NOMO-1 (cell line): ENCODE measurements around the gene C16orf74.
A peak's percentile ranks its signal among the peaks of the same experiment; 100 is the strongest.

ENCODE experiments used
- DNase-seq, 2 experiments: peaks; one replicate each; lab custom pipeline; 2025; ENCODE audit not compliant: unreplicated experiment in 2 of 2; lab: John Stamatoyannopoulos, UW

The C16orf74 gene

GRCh38 chr16:85750827-85751697 lies at the start of gene C16orf74:
TSS of gene C16orf74 (minus strand) at chr16:85751096. CDS start at chr16:85735217, 15,879 bp downstream.
- DNase-seq = peak; percentile 36 to 56

GRCh38 chr16:85800321-85800669 lies 49.4 kb upstream of the C16orf74 start:
- DNase-seq = no peak

GRCh38 chr16:85799497-85800320 lies 48.8 kb upstream of the C16orf74 start, which contains the start of the genes COX4I1 and EMC8:
TSS of gene COX4I1 (plus strand) at chr16:85799695. CDS start at chr16:85801206, 1,511 bp downstream.
TSS of gene EMC8 (minus strand) at chr16:85799544. CDS start at chr16:85799295, 249 bp downstream.
- DNase-seq = peak; percentile 90 to 94

- peak; percentile 24 to 46 for DNase-seq
These were observed 48.1 kb upstream of the C16orf74 start for GRCh38 chr16:85798901-85799496.

- no peak for DNase-seq
These were observed 47.4 kb upstream of the C16orf74 start for GRCh38 chr16:85798283-85798776.

- DNase-seq = no peak
These were observed 45.7 kb upstream of the C16orf74 start for GRCh38 chr16:85796599-85796998.

- DNase-seq = no peak
These were observed 45.3 kb upstream of the C16orf74 start for GRCh38 chr16:85796152-85796551.

- no peak for DNase-seq
These were observed 43.8 kb upstream of the C16orf74 start for GRCh38 chr16:85794696-85795095.

GRCh38 chr16:85793662-85794298 lies 42.9 kb upstream of the C16orf74 start:
- DNase-seq = no peak

GRCh38 chr16:85789773-85790172 lies 38.9 kb upstream of the C16orf74 start:
- no peak for DNase-seq

- no peak for DNase-seq
These were observed 37.9 kb upstream of the C16orf74 start for GRCh38 chr16:85788819-85789218.

- DNase-seq = no peak
These were observed 35.0 kb upstream of the C16orf74 start for GRCh38 chr16:85785927-85786326.

- no peak for DNase-seq
These were observed 33.9 kb upstream of the C16orf74 start for GRCh38 chr16:85784813-85785212.

- DNase-seq = no peak
These were observed 32.5 kb upstream of the C16orf74 start for GRCh38 chr16:85783441-85783840.

- DNase-seq = peak; percentile 26 to 30
These were observed 31.6 kb upstream of the C16orf74 start for GRCh38 chr16:85782451-85782850.

- DNase-seq = no peak
These were observed 30.9 kb upstream of the C16orf74 start for GRCh38 chr16:85781695-85782370.

- no peak for DNase-seq
These were observed 30.3 kb upstream of the C16orf74 start for GRCh38 chr16:85781156-85781555.

- no peak for DNase-seq
These were observed 29.4 kb upstream of the C16orf74 start for GRCh38 chr16:85780281-85780680.

GRCh38 chr16:85778873-85779272 lies 28.0 kb upstream of the C16orf74 start:
- no peak for DNase-seq
